HG03108 (cell line): ENCODE data around the gene DEGS1.
"Not testable (repeated sequence)": the region's sequence is repeated elsewhere in the genome, so short reads cannot be mapped to it uniquely, and the experiment has no call there.

Experiments
- ATAC-seq: cut with Tn5 transposase; IDR thresholded peaks from one replicate; pipeline ENCODE4 v1.9.1; 2021; ENCODE audit warnings: moderate library complexity; ENCODE audit not compliant: unreplicated experiment

Gene DEGS1

GRCh38 chr1:224180783-224181452, 2.1 kb upstream of the DEGS1 start:
- no peak for ATAC-seq

GRCh38 chr1:224181453-224181810, 1.6 kb upstream of the DEGS1 start:
- ATAC-seq: no peak

- peak; percentile 42 for ATAC-seq
These were observed 779 bp upstream of the DEGS1 start for GRCh38 chr1:224182057-224182865.

GRCh38 chr1:224183591-224184312, 712 bp downstream of the DEGS1 start:
- ATAC-seq: peak; percentile 39

GRCh38 chr1:224185208-224185607, 2.2 kb downstream of the DEGS1 start:
- no peak for ATAC-seq

- ATAC-seq: no peak
These were observed 5.2 kb downstream of the DEGS1 start for GRCh38 chr1:224188286-224188685.

GRCh38 chr1:224189561-224189960, 6.5 kb downstream of the DEGS1 start:
- ATAC-seq: no peak

GRCh38 chr1:224192082-224192788, 9.2 kb downstream of the DEGS1 start:
- peak; percentile 56 for ATAC-seq

- no peak for ATAC-seq
These were observed 10.4 kb downstream of the DEGS1 start for GRCh38 chr1:224193319-224193966.

- ATAC-seq: no peak
These were observed 14.0 kb downstream of the DEGS1 start for GRCh38 chr1:224196813-224197600.

- no peak for ATAC-seq
These were observed 15.5 kb downstream of the DEGS1 start for GRCh38 chr1:224198572-224198971.

- no peak for ATAC-seq
These were observed 16.6 kb downstream of the DEGS1 start for GRCh38 chr1:224199679-224200078.

GRCh38 chr1:224201383-224201782, 18.3 kb downstream of the DEGS1 start:
- ATAC-seq: no peak

- no peak for ATAC-seq
These were observed 18.8 kb downstream of the DEGS1 start for GRCh38 chr1:224201853-224202252.

GRCh38 chr1:224203243-224204016, 20.4 kb downstream of the DEGS1 start:
- ATAC-seq: peak; percentile 56

- ATAC-seq: no peak
These were observed 22.4 kb downstream of the DEGS1 start for GRCh38 chr1:224205438-224205840.

- ATAC-seq: not testable (repeated sequence)
These were observed 23.0 kb downstream of the DEGS1 start for GRCh38 chr1:224205931-224206538.

- no peak for ATAC-seq
These were observed 28.3 kb downstream of the DEGS1 start for GRCh38 chr1:224211206-224211962.
